Measurements from ENCODE around the gene ZNF136. TPM values are rescaled to one million over a fixed set of nuclear protein-coding genes. Genes with fewer than 3 reads are reported as not detected.

ZNF136 gene
- total RNA-seq, 1 experiment from 2014 or later = 4.0 TPM

DNA sequence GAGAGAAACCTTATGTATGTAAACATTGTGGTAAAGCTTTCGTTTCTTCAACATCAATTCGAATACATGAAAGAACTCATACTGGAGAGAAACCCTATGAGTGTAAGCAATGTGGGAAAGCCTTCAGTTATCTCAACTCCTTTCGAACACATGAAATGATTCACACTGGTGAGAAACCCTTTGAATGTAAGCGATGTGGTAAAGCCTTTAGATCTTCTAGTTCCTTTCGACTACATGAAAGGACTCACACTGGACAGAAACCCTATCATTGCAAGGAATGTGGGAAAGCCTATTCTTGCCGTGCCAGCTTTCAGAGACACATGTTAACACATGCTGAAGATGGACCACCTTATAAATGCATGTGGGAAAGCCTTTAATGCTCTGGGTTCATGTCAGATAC is 24.7 kb downstream of the ZNF136 start:
- no peak overlapping the region for H3K9ac ChIP-seq (ENCODE audit: low read length)
- ATAC-seq = no peak
- no peak overlapping the region for H3K27ac ChIP-seq (ENCODE audit: low read depth, low read length)
- no peaks in the 10 kb centered on the region for H3K4me1 ChIP-seq (ENCODE audit: control insufficient read depth in 1 of 2, insufficient read depth in 2 of 2, low read length in 2 of 2)
- H3K9me2 ChIP-seq (ENCODE audit: insufficient read depth) = no peaks in the 10 kb centered on the region
- no peaks in the 10 kb centered on the region for H3K27me3 ChIP-seq (ENCODE audit: insufficient read depth, low read length)
- CTCF ChIA-PET = no interaction called here
- peaks cover 32 to 66% of the 10 kb centered on the region in 2 experiments; a peak in 3 of 4 replicates for H3K9me3 ChIP-seq (ENCODE audit: control insufficient read depth in 1 of 2, insufficient read depth in 1 of 2, low read depth in 1 of 2, low read length in 2 of 2)
- BruUV-seq (replicated peaks) = no TSS peak
- H4K20me1 ChIP-seq (ENCODE audit: insufficient read depth) = no peaks in the 10 kb centered on the region
- H3K36me3 ChIP-seq (ENCODE audit: control insufficient read depth in 1 of 2, insufficient read depth in 2 of 2, low read length in 2 of 2) = peaks cover 2 to 12% of the 10 kb centered on the region in 2 experiments; a peak in 3 of 4 replicates
- DNase-seq (ENCODE audit: low read depth, low spot score) = no peak
- RAD21 ChIA-PET (ENCODE audit: low non-redundant PET in 1 of 2, low total read pairs in 2 of 2, uncharacterized antibody in 2 of 2, unreplicated experiment in 2 of 2) = no interaction called here
- POLR2A ChIA-PET = no interaction called here
- intact Hi-C loops (cut with micrococcal nuclease) = no loop called here
- H3K79me2 ChIP-seq (ENCODE audit: insufficient read depth, low read length) = no peaks in the 10 kb centered on the region
- TF ChIP-seq SRF (IDR thresholded peaks at IDR 0.05; ENCODE audit: low read depth) (no peak), ZNF274 (IDR thresholded peaks at IDR 0.05; ENCODE audit: low read depth, low read length) (peak; percentile 85)
- H3K4me3 ChIP-seq (replicated peaks in 1 of 2; ENCODE audit: low read depth in 1 of 2, low read length in 2 of 2) = no peak overlapping the region
- no peak overlapping the region for H2AFZ ChIP-seq (ENCODE audit: low read depth, low read length, poor library complexity, severe bottlenecking)
- H3K4me2 ChIP-seq (ENCODE audit: low read length) = no peak overlapping the region

DNA sequence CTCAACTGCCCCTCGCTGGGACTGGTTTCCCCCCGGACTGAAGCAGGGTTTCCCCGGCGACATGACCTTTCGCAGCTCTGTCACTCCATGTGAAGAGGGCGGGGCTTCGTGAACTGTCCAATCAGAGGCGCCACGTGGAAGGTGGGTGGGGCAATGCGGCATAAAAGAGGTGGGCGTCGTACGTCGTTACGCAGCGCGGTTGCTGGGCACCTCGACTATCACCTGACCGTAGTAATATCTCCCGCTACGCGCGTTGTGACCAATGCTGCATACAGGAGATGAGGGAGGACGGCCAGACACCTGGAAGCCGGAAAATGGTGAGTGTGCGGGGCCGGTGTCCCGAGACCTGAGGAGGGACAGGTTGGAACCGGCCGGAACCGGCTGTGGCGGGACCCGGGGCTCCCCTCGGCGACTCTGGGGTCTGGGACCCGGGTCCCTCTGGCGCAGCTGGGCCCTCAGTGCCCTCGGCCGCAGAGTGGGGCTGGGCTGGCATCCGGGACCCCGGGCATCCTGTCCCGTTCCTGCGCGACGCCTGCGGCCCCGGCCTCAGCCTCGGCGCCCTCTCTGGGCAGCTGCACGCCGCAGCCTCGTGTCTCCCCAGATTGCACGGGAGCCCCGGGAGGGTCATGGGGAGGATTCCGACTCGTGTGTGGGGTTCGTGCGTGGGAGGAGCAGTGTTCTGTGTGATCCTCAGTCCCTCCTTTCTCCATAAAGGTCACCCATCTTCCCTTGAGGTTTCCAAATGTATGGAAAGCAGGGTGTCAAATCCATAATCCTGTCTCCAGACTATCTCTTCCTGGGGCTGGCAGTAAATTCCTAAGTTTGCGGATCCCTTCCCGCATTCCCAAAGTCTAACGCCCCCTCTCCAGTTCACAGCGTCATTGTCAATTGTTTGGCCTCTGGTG is 32.2 kb downstream of the ZNF136 start:
- Histone ChIP-seq H3K4me2 (ENCODE audit: low read length) (no peak overlapping the region), H4K20me1 (ENCODE audit: insufficient read depth) (no peaks in the 10 kb centered on the region), H3K9me3 (ENCODE audit: control insufficient read depth in 1 of 2, insufficient read depth in 1 of 2, low read depth in 1 of 2, low read length in 2 of 2) (peaks cover 29% of the 10 kb centered on the region in 2 experiments; a peak in 2 of 4 replicates), H3K79me2 (ENCODE audit: insufficient read depth, low read length) (no peaks in the 10 kb centered on the region), H2AFZ (ENCODE audit: low read depth, low read length, poor library complexity, severe bottlenecking) (no peak overlapping the region), H3K9ac (ENCODE audit: low read length) (no peak overlapping the region), H3K4me1 (ENCODE audit: control insufficient read depth in 1 of 2, insufficient read depth in 2 of 2, low read length in 2 of 2) (no peaks in the 10 kb centered on the region), H3K4me3 (replicated peaks in 1 of 2; ENCODE audit: low read depth in 1 of 2, low read length in 2 of 2) (no peak overlapping the region), H3K27ac (ENCODE audit: low read depth, low read length) (no peak overlapping the region), H3K27me3 (ENCODE audit: insufficient read depth, low read length) (no peaks in the 10 kb centered on the region), H3K36me3 (ENCODE audit: control insufficient read depth in 1 of 2, insufficient read depth in 2 of 2, low read length in 2 of 2) (no peaks in the 10 kb centered on the region), H3K9me2 (ENCODE audit: insufficient read depth) (no peaks in the 10 kb centered on the region)
- ChIA-PET RAD21 (ENCODE audit: low non-redundant PET in 1 of 2, low total read pairs in 2 of 2, uncharacterized antibody in 2 of 2, unreplicated experiment in 2 of 2) (no interaction called here), POLR2A (no interaction called here), CTCF (no interaction called here)
- BruUV-seq (replicated peaks) = no TSS peak
- no peak for DNase-seq (ENCODE audit: low read depth, low spot score)
- no peak for ATAC-seq
- intact Hi-C loops (cut with micrococcal nuclease) = no loop called here
- TF ChIP-seq ELF1 (IDR thresholded peaks at IDR 0.05; ENCODE audit: borderline replicate concordance, low read depth) = no peak
- TF ChIP-seq YY1 (IDR thresholded peaks at IDR 0.05; ENCODE audit: extremely low read depth, insufficient replicate concordance, low read depth, low read length) = no peak
- no peak for TF ChIP-seq EGR1 (IDR thresholded peaks at IDR 0.05; ENCODE audit: low read depth)
- TF ChIP-seq, protein P1, sequence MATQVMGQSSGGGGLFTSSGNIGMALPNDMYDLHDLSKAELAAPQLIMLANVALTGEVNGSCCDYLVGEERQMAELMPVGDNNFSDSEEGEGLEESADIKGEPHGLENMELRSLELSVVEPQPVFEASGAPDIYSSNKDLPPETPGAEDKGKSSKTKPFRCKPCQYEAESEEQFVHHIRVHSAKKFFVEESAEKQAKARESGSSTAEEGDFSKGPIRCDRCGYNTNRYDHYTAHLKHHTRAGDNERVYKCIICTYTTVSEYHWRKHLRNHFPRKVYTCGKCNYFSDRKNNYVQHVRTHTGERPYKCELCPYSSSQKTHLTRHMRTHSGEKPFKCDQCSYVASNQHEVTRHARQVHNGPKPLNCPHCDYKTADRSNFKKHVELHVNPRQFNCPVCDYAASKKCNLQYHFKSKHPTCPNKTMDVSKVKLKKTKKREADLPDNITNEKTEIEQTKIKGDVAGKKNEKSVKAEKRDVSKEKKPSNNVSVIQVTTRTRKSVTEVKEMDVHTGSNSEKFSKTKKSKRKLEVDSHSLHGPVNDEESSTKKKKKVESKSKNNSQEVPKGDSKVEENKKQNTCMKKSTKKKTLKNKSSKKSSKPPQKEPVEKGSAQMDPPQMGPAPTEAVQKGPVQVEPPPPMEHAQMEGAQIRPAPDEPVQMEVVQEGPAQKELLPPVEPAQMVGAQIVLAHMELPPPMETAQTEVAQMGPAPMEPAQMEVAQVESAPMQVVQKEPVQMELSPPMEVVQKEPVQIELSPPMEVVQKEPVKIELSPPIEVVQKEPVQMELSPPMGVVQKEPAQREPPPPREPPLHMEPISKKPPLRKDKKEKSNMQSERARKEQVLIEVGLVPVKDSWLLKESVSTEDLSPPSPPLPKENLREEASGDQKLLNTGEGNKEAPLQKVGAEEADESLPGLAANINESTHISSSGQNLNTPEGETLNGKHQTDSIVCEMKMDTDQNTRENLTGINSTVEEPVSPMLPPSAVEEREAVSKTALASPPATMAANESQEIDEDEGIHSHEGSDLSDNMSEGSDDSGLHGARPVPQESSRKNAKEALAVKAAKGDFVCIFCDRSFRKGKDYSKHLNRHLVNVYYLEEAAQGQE (IDR thresholded peaks at IDR 0.05; ENCODE audit: low read depth) = no peak
- no peak for TF ChIP-seq EZH2 (IDR thresholded peaks at IDR 0.05)
- no peak for TF ChIP-seq POLR2A (IDR thresholded peaks at IDR 0.05; ENCODE audit: borderline replicate concordance, extremely low read depth, insufficient read depth, insufficient read length)
- TF ChIP-seq, protein P2, sequence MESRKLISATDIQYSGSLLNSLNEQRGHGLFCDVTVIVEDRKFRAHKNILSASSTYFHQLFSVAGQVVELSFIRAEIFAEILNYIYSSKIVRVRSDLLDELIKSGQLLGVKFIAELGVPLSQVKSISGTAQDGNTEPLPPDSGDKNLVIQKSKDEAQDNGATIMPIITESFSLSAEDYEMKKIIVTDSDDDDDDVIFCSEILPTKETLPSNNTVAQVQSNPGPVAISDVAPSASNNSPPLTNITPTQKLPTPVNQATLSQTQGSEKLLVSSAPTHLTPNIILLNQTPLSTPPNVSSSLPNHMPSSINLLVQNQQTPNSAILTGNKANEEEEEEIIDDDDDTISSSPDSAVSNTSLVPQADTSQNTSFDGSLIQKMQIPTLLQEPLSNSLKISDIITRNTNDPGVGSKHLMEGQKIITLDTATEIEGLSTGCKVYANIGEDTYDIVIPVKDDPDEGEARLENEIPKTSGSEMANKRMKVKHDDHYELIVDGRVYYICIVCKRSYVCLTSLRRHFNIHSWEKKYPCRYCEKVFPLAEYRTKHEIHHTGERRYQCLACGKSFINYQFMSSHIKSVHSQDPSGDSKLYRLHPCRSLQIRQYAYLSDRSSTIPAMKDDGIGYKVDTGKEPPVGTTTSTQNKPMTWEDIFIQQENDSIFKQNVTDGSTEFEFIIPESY (IDR thresholded peaks at IDR 0.05; ENCODE audit: extremely low read depth, insufficient replicate concordance, low read length) = no peak
- TF ChIP-seq, protein P3, sequence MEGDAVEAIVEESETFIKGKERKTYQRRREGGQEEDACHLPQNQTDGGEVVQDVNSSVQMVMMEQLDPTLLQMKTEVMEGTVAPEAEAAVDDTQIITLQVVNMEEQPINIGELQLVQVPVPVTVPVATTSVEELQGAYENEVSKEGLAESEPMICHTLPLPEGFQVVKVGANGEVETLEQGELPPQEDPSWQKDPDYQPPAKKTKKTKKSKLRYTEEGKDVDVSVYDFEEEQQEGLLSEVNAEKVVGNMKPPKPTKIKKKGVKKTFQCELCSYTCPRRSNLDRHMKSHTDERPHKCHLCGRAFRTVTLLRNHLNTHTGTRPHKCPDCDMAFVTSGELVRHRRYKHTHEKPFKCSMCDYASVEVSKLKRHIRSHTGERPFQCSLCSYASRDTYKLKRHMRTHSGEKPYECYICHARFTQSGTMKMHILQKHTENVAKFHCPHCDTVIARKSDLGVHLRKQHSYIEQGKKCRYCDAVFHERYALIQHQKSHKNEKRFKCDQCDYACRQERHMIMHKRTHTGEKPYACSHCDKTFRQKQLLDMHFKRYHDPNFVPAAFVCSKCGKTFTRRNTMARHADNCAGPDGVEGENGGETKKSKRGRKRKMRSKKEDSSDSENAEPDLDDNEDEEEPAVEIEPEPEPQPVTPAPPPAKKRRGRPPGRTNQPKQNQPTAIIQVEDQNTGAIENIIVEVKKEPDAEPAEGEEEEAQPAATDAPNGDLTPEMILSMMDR (IDR thresholded peaks at IDR 0.05 in 2 of 3, conservative IDR thresholded peaks at IDR 0.05 in 1 of 3; ENCODE audit: borderline replicate concordance in 1 of 3, insufficient read depth in 1 of 3, low read depth in 2 of 3, low read length in 2 of 3) = no peak
- no peak for TF ChIP-seq ZFX (IDR thresholded peaks at IDR 0.05)

All from HCT116 (cell line).